ENCODE measurements around the gene TSR3. TPM values are rescaled to one million over a fixed set of nuclear protein-coding genes. Genes with fewer than 3 reads are reported as not detected.

Gene TSR3
- total and polyA plus RNA-seq, 2 of the 13 experiments (the other 11 are each of a cell fraction or from before 2014, with no cell fraction given): 24.2 to 51.0 TPM

- TF ChIP-seq PRDM10 (CRISPR knock-in tag; IDR thresholded peaks at IDR 0.05; ENCODE audit: low read depth) (no peak), ZNF761 (CRISPR knock-in tag; conservative IDR thresholded peaks at IDR 0.05) (peak; percentile 34; the same call in 1 of the 2 replicates), RFXAP (CRISPR knock-in tag; IDR thresholded peaks at IDR 0.05; ENCODE audit: borderline replicate concordance) (peak; percentile 85; the same call in 1 of the 2 replicates), ZNF691 (CRISPR knock-in tag; IDR thresholded peaks at IDR 0.05; ENCODE audit: borderline replicate concordance, low read depth) (peak; percentile 72; the same call in 1 of the 2 replicates), NR0B2 (CRISPR knock-in tag; IDR thresholded peaks at IDR 0.05) (no peak), NFIC (IDR thresholded peaks at IDR 0.05; ENCODE audit: low read length) (no peak; the same call in 1 of the 2 replicates), ZNF275 (CRISPR knock-in tag; IDR thresholded peaks at IDR 0.05; ENCODE audit: borderline replicate concordance) (no peak), ZSCAN31 (CRISPR knock-in tag; IDR thresholded peaks at IDR 0.05; ENCODE audit: low read depth) (peak; percentile 24; the same call in 1 of the 2 replicates), ZNF784 (CRISPR knock-in tag; IDR thresholded peaks at IDR 0.05; ENCODE audit: borderline replicate concordance) (peak; percentile 91), SAFB2 (CRISPR knock-in tag; IDR thresholded peaks at IDR 0.05; ENCODE audit: borderline replicate concordance, low read depth) (peak; percentile 72; the same call in 1 of the 2 replicates), AGO2 (optimal IDR thresholded peaks at IDR 0.05; ENCODE audit: low read depth, low read length) (peak; percentile 65), PAX8 (CRISPR knock-in tag; IDR thresholded peaks at IDR 0.05; ENCODE audit: borderline replicate concordance) (0 out of 2 replicates have a peak, but pooled peaks have one; percentile 61), ZNF331 (CRISPR knock-in tag; IDR thresholded peaks at IDR 0.05) (peak; percentile 63; the same call in 1 of the 2 replicates), DDIT3 (CRISPR knock-in tag; IDR thresholded peaks at IDR 0.05) (no peak), GTF2F1 (IDR thresholded peaks at IDR 0.05; ENCODE audit: low read length) (peak; percentile 79; the same call in 1 of the 2 replicates), IRX3 (CRISPR knock-in tag; IDR thresholded peaks at IDR 0.05; ENCODE audit: borderline replicate concordance, low read depth) (peak; percentile 92), IKZF5 (CRISPR knock-in tag; IDR thresholded peaks at IDR 0.05) (no peak), POLR2G (IDR thresholded peaks at IDR 0.05; ENCODE audit: low read depth, low read length) (peak; percentile 76), FOXJ3 (CRISPR knock-in tag; IDR thresholded peaks at IDR 0.05; ENCODE audit: borderline replicate concordance) (no peak)
Measured at GRCh38 chr16:1351582-1352362, at the start of gene TSR3, which contains the start of gene GNPTG (continued).
